ENCODE results near the gene ALPG. TPM values are rescaled to one million over a fixed set of nuclear protein-coding genes. Genes with fewer than 3 reads are reported as not detected.

Gene ALPG
- total and polyA plus RNA-seq, 2 of the 4 experiments (the other 2 are of a cell fraction): not detected

- Histone ChIP-seq H3K4me1 (ENCODE audit: control insufficient read depth, insufficient read depth, low read length) (no peaks in the 10 kb centered on the region), H2BK20ac (ENCODE audit: low read depth, low read length) (no peak overlapping the region), H4K91ac (ENCODE audit: insufficient read depth, low read depth, low read length) (no peak overlapping the region), H4K5ac (ENCODE audit: low read depth, low read length) (no peak overlapping the region), H2BK15ac (ENCODE audit: low read depth, low read length) (no peak overlapping the region), H3K4ac (ENCODE audit: low read depth, low read length) (no peak overlapping the region), H3K14ac (replicated peaks; ENCODE audit: low read depth, low read length) (no peak overlapping the region), H2AFZ (replicated peaks; ENCODE audit: low read length, poor library complexity) (no peak overlapping the region), H2BK5ac (ENCODE audit: low read depth, low read length, poor library complexity, severe bottlenecking) (no peak overlapping the region), H4K8ac (ENCODE audit: low read depth in 2 of 2, low read length in 2 of 2) (no peak overlapping the region), H2AK5ac (ENCODE audit: low read depth, low read length) (no peak overlapping the region), H2AK9ac (replicated peaks; ENCODE audit: low read depth, low read length, poor library complexity) (no peak overlapping the region), H4K20me1 (ENCODE audit: insufficient read depth, low read length) (no peaks in the 10 kb centered on the region), H3K23ac (ENCODE audit: low read depth, low read length) (no peak overlapping the region), H2BK120ac (ENCODE audit: low read depth, low read length) (no peak overlapping the region), H3K79me1 (ENCODE audit: low read depth in 1 of 2, low read length in 2 of 2) (no peaks in the 10 kb centered on the region), H3K4me3 (ENCODE audit: insufficient read depth, low read depth, low read length) (no peak overlapping the region), H3K27ac (ENCODE audit: insufficient read depth, low read length) (no peak overlapping the region), H3K9ac (ENCODE audit: low read depth, low read length) (no peak overlapping the region), H3K56ac (ENCODE audit: extremely low read depth, insufficient read depth, low read length) (no peak overlapping the region), H3K4me2 (ENCODE audit: low read depth, low read length) (no peak overlapping the region), H3K9me1 (ENCODE audit: insufficient read depth, low read length) (no peaks in the 10 kb centered on the region), H3K36me3 (ENCODE audit: control insufficient read depth, insufficient read depth, low read length) (no peaks in the 10 kb centered on the region), H3K18ac (ENCODE audit: low read depth, low read length) (no peak overlapping the region), H3K9me3 (ENCODE audit: control insufficient read depth, insufficient read depth, low read length) (no peaks in the 10 kb centered on the region), H3K27me3 (ENCODE audit: control insufficient read depth, insufficient read depth, low read length) (peaks cover 9% of the 10 kb centered on the region)
- BruUV-seq (replicated peaks): no TSS peak
- dilution Hi-C loops (cut with HindIII; ENCODE audit: low sequenced_read_pairs, unreplicated experiment): no loop called here
- intact Hi-C loops (cut with micrococcal nuclease): loop anchor here (1.0 kb wide), 1 partner anchor 75 kb away; no protein-coding TSS in a partner anchor
- WGBS, 2 experiments (ENCODE audit: extremely low coverage in 2 of 2, insufficient read length in 1 of 2): 50% methylated on average over 4 of the region's 18 CpGs; no CpG with 5 or more reads in 1 of the 2 experiments
- DNase-seq: no peak
- ChIA-PET POLR2A (ENCODE audit: unreplicated experiment) (no interaction called here), CTCF (interaction anchor here (1.4 kb wide), 1 partner anchor 548 kb away, joined by 4 read pairs; no protein-coding TSS in a partner anchor)
- no peak for TF ChIP-seq CEBPB (IDR thresholded peaks at IDR 0.05; ENCODE audit: low read depth, low read length)
- no peak for TF ChIP-seq RAD21 (IDR thresholded peaks at IDR 0.05; ENCODE audit: low read length)
- TF ChIP-seq FOS (IDR thresholded peaks at IDR 0.05; ENCODE audit: low read depth, low read length): no peak
- no peak for TF ChIP-seq RCOR1 (IDR thresholded peaks at IDR 0.05; ENCODE audit: insufficient replicate concordance, low read length)
- TF ChIP-seq CTCF (conservative IDR thresholded peaks at IDR 0.05; ENCODE audit: low read depth, low read length): no peak
- TF ChIP-seq SMC3 (IDR thresholded peaks at IDR 0.05; ENCODE audit: low read depth, low read length): no peak
- no peak for TF ChIP-seq NFE2L2 (IDR thresholded peaks at IDR 0.05; ENCODE audit: low read depth, low read length)
- no peak for TF ChIP-seq ELK1 (IDR thresholded peaks at IDR 0.05; ENCODE audit: borderline replicate concordance, low read depth, low read length)
- TF ChIP-seq MXI1 (IDR thresholded peaks at IDR 0.05; ENCODE audit: borderline replicate concordance, low read depth, low read length): no peak
- TF ChIP-seq BHLHE40 (IDR thresholded peaks at IDR 0.05; ENCODE audit: low read depth, low read length): no peak
- TF ChIP-seq CHD1 (IDR thresholded peaks at IDR 0.05; ENCODE audit: low read depth, low read length): no peak
- no peak for TF ChIP-seq MAZ (IDR thresholded peaks at IDR 0.05; ENCODE audit: borderline replicate concordance, low read depth, low read length)
- no peak for TF ChIP-seq POLR2A (IDR thresholded peaks at IDR 0.05; ENCODE audit: low read depth, low read length)
- no peak for ATAC-seq (ENCODE audit: low read depth)
- in situ Hi-C loops (cut with MboI; ENCODE audit: low sequenced_read_pairs): no loop called here
These were observed 41.1 kb downstream of the ALPG start for GRCh38 chr2:232447638-232448303.
